Measurements from ENCODE around the gene POU2AF1.

POU2AF1 gene

GRCh38 chr11:111359223-111360149 lies 19.6 kb downstream of the POU2AF1 start:
- DNase-seq: no peak

GRCh38 chr11:111358038-111359001 lies 20.8 kb downstream of the POU2AF1 start:
- no peak for DNase-seq

- no peak for DNase-seq
Observed at GRCh38 chr11:111357150-111358037, 21.7 kb downstream of the POU2AF1 start.

- DNase-seq: no peak
Observed at GRCh38 chr11:111356660-111357048, 22.4 kb downstream of the POU2AF1 start.

GRCh38 chr11:111355956-111356659 lies 23.0 kb downstream of the POU2AF1 start:
- no peak for DNase-seq

GRCh38 chr11:111355101-111355500 lies 24.0 kb downstream of the POU2AF1 start:
- no peak for DNase-seq

GRCh38 chr11:111354601-111354891 lies 24.5 kb downstream of the POU2AF1 start:
- no peak for DNase-seq

- no peak for DNase-seq
Observed at GRCh38 chr11:111353776-111354600, 25.1 kb downstream of the POU2AF1 start.

- DNase-seq: no peak
Observed at GRCh38 chr11:111352935-111353710, 26.0 kb downstream of the POU2AF1 start.

GRCh38 chr11:111352231-111352746 lies 26.8 kb downstream of the POU2AF1 start:
- no peak for DNase-seq

GRCh38 chr11:111351374-111352055 lies 27.6 kb downstream of the POU2AF1 start:
- no peak for DNase-seq

GRCh38 chr11:111350811-111351210 lies 28.3 kb downstream of the POU2AF1 start:
- no peak for DNase-seq

GRCh38 chr11:111349191-111349695 lies 29.8 kb downstream of the POU2AF1 start:
- DNase-seq: no peak

GRCh38 chr11:111348147-111348546 lies 30.9 kb downstream of the POU2AF1 start:
- DNase-seq: no peak

GRCh38 chr11:111347723-111348115 lies 31.4 kb downstream of the POU2AF1 start:
- DNase-seq: no peak

GRCh38 chr11:111347002-111347722 lies 31.9 kb downstream of the POU2AF1 start:
- no peak for DNase-seq

- DNase-seq: no peak
Observed at GRCh38 chr11:111344032-111344431, 35.0 kb downstream of the POU2AF1 start.

GRCh38 chr11:111342329-111342728 lies 36.7 kb downstream of the POU2AF1 start:
- no peak for DNase-seq

Measured in SIG-M5 (cell line).